ENCODE data around the gene NTSR1. TPM values are rescaled to one million over a fixed set of nuclear protein-coding genes. Genes with fewer than 3 reads are reported as not detected.

Gene NTSR1
- polyA plus RNA-seq, 1 donor from 2014 or later, result 0.05 TPM

GRCh38 chr20:62660240-62660615 is 48.4 kb upstream of the NTSR1 start:
- Histone ChIP-seq H3K9me3 (ENCODE audit: low read length) (no peaks in the 10 kb centered on the region), H3K27me3 (ENCODE audit: insufficient read depth, low read depth, low read length) (no peaks in the 10 kb centered on the region), H3K4me2 (ENCODE audit: low read length) (no peak overlapping the region), H3K9me2 (ENCODE audit: insufficient read depth, low read length) (no peaks in the 10 kb centered on the region), H3K4me3 (ENCODE audit: low read length) (no peak overlapping the region), H4K20me1 (ENCODE audit: insufficient read depth) (no peaks in the 10 kb centered on the region), H2AFZ (ENCODE audit: low read depth, low read length) (no peak overlapping the region), H3F3A (ENCODE audit: insufficient read depth, low read length, poor library complexity, severe bottlenecking) (no peaks in the 10 kb centered on the region), H3K36me3 (ENCODE audit: insufficient read depth, low read length) (no peaks in the 10 kb centered on the region), H3K27ac (ENCODE audit: low read length) (no peak overlapping the region), H3K9ac (ENCODE audit: low read length) (no peak overlapping the region), H3K79me2 (replicated peaks; ENCODE audit: insufficient read depth, low read length) (no peaks in the 10 kb centered on the region)
- TF ChIP-seq REST (IDR thresholded peaks at IDR 0.05; ENCODE audit: borderline replicate concordance), result no peak
- TF ChIP-seq EP300 (conservative IDR thresholded peaks at IDR 0.05; ENCODE audit: poor library complexity, severe bottlenecking), result no peak
- no peak for TF ChIP-seq EZH2 (IDR thresholded peaks at IDR 0.05; ENCODE audit: borderline replicate concordance, insufficient read depth, low read length, poor library complexity, severe bottlenecking)
- no peak for TF ChIP-seq MXI1 (conservative IDR thresholded peaks at IDR 0.05; ENCODE audit: poor library complexity, severe bottlenecking)
- TF ChIP-seq CTCF (IDR thresholded peaks at IDR 0.05; ENCODE audit: poor library complexity, severe bottlenecking), result no peak
- TF ChIP-seq SMC3 (conservative IDR thresholded peaks at IDR 0.05; ENCODE audit: poor library complexity), result no peak
- TF ChIP-seq RAD21 (conservative IDR thresholded peaks at IDR 0.05), result no peak
- TF ChIP-seq TAF1 (IDR thresholded peaks at IDR 0.05; ENCODE audit: low read depth), result no peak
- no peak for TF ChIP-seq POLR2AphosphoS5 (IDR thresholded peaks at IDR 0.05)

GRCh38 chr20:62660768-62661167 is 47.9 kb upstream of the NTSR1 start:
- Histone ChIP-seq H3K79me2 (replicated peaks; ENCODE audit: insufficient read depth, low read length) (no peaks in the 10 kb centered on the region), H3K36me3 (ENCODE audit: insufficient read depth, low read length) (no peaks in the 10 kb centered on the region), H4K20me1 (ENCODE audit: insufficient read depth) (no peaks in the 10 kb centered on the region), H3K4me3 (ENCODE audit: low read length) (no peak overlapping the region), H3F3A (ENCODE audit: insufficient read depth, low read length, poor library complexity, severe bottlenecking) (no peaks in the 10 kb centered on the region), H3K27me3 (ENCODE audit: insufficient read depth, low read depth, low read length) (no peaks in the 10 kb centered on the region), H3K27ac (ENCODE audit: low read length) (no peak overlapping the region), H3K9me2 (ENCODE audit: insufficient read depth, low read length) (no peaks in the 10 kb centered on the region), H3K9ac (ENCODE audit: low read length) (no peak overlapping the region), H3K9me3 (ENCODE audit: low read length) (no peaks in the 10 kb centered on the region), H3K4me2 (ENCODE audit: low read length) (no peak overlapping the region), H2AFZ (ENCODE audit: low read depth, low read length) (no peak overlapping the region)
- TF ChIP-seq EZH2 (IDR thresholded peaks at IDR 0.05; ENCODE audit: borderline replicate concordance, insufficient read depth, low read length, poor library complexity, severe bottlenecking) (no peak), RAD21 (conservative IDR thresholded peaks at IDR 0.05) (no peak), EP300 (conservative IDR thresholded peaks at IDR 0.05; ENCODE audit: poor library complexity, severe bottlenecking) (no peak), SMC3 (conservative IDR thresholded peaks at IDR 0.05; ENCODE audit: poor library complexity) (no peak), MXI1 (conservative IDR thresholded peaks at IDR 0.05; ENCODE audit: poor library complexity, severe bottlenecking) (no peak), POLR2AphosphoS5 (IDR thresholded peaks at IDR 0.05) (no peak), CTCF (IDR thresholded peaks at IDR 0.05; ENCODE audit: poor library complexity, severe bottlenecking) (no peak), REST (IDR thresholded peaks at IDR 0.05; ENCODE audit: borderline replicate concordance) (no peak), TAF1 (IDR thresholded peaks at IDR 0.05; ENCODE audit: low read depth) (no peak)

Measured in neural cell (in vitro differentiated cells).